Activated T-cell treated with anti-CD3 and anti-CD28 coated beads, Interleukin-2, amount 50 U/mL, for 72 hours (primary cell): ENCODE measurements around the gene PKDCC. TPM values are rescaled to one million over a fixed set of nuclear protein-coding genes. Genes with fewer than 3 reads are reported as not detected.
"Not testable (repeated sequence)": the region's sequence is repeated elsewhere in the genome, so short reads cannot be mapped to it uniquely, and the experiment has no call there.

Source experiments
- ATAC-seq, 2 donors: fragments of 150-1000 bp; cut with Tn5 transposase; replicated peaks in 1 of 2; 2 replicates each; pipeline ENCODE4 v1.10.0; 2021; ENCODE audit warnings: moderate library complexity in 2 of 2, mild to moderate bottlenecking in 1 of 2
- DNase-seq, 2 donors: peaks; one replicate each; pipeline ENCODE4 v3.0.0; 2021 to 2022; ENCODE audit warnings: mixed read lengths in 1 of 2
- H3K27ac Mint-ChIP-seq: one replicate; pipeline ENCODE4 v1.8.0; 2022; ENCODE audit warnings: mild to moderate bottlenecking, moderate library complexity, mixed read lengths
- H3K27me3 Mint-ChIP-seq: one replicate; pipeline ENCODE4 v1.8.0; 2022; ENCODE audit warnings: low read depth, mixed read lengths
- H3K36me3 Mint-ChIP-seq, 2 donors: one replicate each; pipeline ENCODE4 v1.8.0; 2022; ENCODE audit warnings: mixed read lengths in 2 of 2, mild to moderate bottlenecking in 1 of 2; ENCODE audit not compliant: insufficient read depth in 2 of 2
- H3K4me1 Mint-ChIP-seq: one replicate; pipeline ENCODE4 v1.8.0; 2022; ENCODE audit warnings: low read depth, mixed read lengths
- H3K4me3 Mint-ChIP-seq, 2 donors: one replicate each; pipeline ENCODE4 v1.8.0; 2022; ENCODE audit warnings: mild to moderate bottlenecking in 2 of 2, mixed read lengths in 2 of 2, moderate library complexity in 2 of 2
- H3K9me3 Mint-ChIP-seq, 2 donors: one replicate each; pipeline ENCODE4 v1.8.0; 2022; ENCODE audit warnings: mixed read lengths in 2 of 2
- total RNA-seq, 2 donors: library from RNA; stranded (reverse); gene quantifications; one replicate each; pipeline ENCODE4 v1.2.3, GENCODE V29; 2022

PKDCC gene
- total RNA-seq, 2 donors from 2014 or later: not detected

DNA sequence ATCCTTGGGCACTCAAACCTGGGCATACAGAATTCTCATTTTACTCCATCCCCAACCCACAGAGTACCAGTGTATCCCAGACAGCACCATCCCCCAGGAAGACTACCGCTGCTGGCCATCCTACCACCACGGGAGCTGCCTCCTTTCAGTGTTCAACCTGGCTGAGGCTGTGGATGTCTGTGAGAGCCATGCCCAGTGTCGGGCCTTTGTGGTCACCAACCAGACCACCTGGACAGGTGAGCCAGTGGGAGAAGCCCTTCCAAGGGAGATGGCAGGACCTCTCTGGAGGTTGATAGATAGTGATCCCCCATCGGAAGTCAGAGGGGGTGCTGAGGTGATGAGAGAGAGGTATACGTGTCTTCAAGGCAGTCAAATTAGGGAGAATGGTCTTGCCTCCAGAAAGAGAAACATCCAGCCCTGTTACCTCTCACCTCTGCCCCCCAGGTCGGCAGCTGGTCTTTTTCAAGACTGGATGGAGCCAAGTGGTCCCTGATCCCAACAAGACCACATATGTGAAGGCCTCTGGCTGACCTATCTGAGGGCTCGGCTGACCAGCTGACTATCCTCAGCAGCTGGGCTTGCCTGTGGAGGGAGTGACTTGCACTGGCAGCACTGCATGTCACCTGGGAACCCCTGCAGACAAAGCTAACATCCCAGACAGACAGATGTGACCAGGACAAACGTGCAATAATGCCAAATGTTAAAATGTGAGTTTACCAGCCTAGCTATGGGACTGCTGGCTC lies 9.5 kb downstream of the PKDCC start:
- no peaks in the 10 kb centered on the region for H3K36me3 Mint-ChIP-seq
- DNase-seq (no peak), ATAC-seq (no peak)
- H3K9me3 Mint-ChIP-seq: no peaks in the 10 kb centered on the region
- H3K27ac Mint-ChIP-seq: no peak overlapping the region
- H3K27me3 Mint-ChIP-seq: peaks cover 6% of the 10 kb centered on the region
- H3K4me3 Mint-ChIP-seq: no peak overlapping the region
- no peaks in the 10 kb centered on the region for H3K4me1 Mint-ChIP-seq

DNA sequence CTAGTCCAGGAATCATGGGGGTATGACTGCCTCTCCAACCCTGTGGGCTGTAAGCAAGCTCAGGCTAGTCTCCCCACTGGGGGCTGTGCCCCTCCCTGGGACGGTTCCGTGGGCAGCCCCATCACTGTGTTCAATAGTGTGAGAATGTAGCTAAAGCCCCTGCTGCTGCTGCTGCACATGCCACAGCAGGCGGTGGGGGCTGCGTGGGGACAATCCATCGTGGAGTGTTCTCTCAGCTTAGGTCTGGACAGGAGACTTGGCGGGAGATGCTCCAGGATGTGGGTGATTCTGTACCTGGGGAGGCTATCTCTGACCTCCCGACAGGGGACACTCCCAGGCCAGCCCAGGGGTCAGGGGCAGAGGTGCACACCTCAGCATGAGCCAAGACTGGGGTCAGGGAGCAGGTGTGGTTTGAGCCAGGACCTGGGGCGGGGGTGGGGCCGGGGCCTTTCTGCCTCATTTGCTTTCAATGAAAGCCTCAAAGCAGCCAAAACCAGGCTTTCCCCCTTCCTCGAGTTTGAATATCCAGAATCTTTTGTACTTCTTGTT lies 10.2 kb downstream of the PKDCC start:
- ATAC-seq (no peak), DNase-seq (no peak)
- Mint-ChIP-seq H3K4me3 (no peak overlapping the region), H3K36me3 (no peaks in the 10 kb centered on the region), H3K9me3 (no peaks in the 10 kb centered on the region), H3K27me3 (peaks cover 6% of the 10 kb centered on the region), H3K27ac (no peak overlapping the region), H3K4me1 (no peaks in the 10 kb centered on the region)

DNA sequence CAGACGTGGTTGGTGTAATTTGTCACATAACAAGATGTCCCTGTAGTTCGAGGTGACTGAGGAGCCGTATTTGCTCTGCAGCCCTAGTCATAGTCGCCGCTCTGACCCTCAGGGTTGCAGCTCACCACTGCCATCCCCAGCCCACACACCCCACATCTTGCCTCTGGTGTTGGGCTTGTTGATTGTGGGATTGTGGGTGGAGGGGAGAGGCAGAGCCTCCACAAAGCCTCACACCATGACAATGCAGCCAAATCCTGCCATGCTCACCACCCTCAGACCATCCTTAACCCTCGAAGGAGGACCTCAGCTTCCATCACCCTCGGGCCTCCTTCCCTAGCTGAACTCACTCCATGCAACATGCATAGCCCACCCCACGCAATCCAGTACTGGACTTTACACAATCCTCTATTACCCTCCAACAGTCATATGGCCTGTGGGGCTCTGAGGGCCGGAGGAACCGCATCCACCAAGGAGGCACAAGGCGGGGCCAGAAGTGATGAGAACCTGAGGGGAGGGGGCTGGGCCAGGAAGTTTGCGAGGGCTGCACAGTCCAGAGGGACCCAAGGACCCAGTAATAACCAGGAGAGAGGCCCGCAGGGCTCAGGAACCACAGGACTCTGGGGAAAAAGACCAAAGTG lies 11.6 kb downstream of the PKDCC start:
- Mint-ChIP-seq H3K4me3 (no peak overlapping the region), H3K27ac (no peak overlapping the region), H3K4me1 (no peaks in the 10 kb centered on the region), H3K9me3 (no peaks in the 10 kb centered on the region), H3K27me3 (peaks cover 6% of the 10 kb centered on the region), H3K36me3 (no peaks in the 10 kb centered on the region)
- no peak for ATAC-seq
- no peak for DNase-seq

DNA sequence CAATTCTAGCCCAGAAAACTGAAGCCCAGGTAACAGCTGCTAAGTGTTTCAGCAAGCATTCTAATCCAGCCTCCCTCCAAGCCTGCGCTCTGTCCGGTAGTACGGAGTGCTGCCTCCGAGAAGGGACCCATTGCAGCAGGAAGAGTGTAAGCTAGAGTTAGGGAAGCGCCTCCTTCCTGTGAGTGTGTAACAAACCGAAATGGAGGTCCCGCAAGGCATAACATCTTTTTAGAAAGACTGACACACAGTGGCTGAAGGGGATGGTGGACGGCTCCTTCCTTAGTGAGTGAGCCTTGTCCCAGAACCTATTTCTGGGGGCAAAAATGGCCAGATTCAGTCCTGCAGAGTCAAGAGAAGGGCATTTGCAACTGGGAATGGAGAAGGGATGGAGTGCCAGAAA lies 12.2 kb downstream of the PKDCC start:
- DNase-seq (no peak), ATAC-seq (no peak)
- no peaks in the 10 kb centered on the region for H3K9me3 Mint-ChIP-seq
- peaks cover 6% of the 10 kb centered on the region for H3K27me3 Mint-ChIP-seq
- no peaks in the 10 kb centered on the region for H3K36me3 Mint-ChIP-seq
- H3K4me1 Mint-ChIP-seq: no peaks in the 10 kb centered on the region
- H3K4me3 Mint-ChIP-seq: no peak overlapping the region
- no peak overlapping the region for H3K27ac Mint-ChIP-seq

DNA sequence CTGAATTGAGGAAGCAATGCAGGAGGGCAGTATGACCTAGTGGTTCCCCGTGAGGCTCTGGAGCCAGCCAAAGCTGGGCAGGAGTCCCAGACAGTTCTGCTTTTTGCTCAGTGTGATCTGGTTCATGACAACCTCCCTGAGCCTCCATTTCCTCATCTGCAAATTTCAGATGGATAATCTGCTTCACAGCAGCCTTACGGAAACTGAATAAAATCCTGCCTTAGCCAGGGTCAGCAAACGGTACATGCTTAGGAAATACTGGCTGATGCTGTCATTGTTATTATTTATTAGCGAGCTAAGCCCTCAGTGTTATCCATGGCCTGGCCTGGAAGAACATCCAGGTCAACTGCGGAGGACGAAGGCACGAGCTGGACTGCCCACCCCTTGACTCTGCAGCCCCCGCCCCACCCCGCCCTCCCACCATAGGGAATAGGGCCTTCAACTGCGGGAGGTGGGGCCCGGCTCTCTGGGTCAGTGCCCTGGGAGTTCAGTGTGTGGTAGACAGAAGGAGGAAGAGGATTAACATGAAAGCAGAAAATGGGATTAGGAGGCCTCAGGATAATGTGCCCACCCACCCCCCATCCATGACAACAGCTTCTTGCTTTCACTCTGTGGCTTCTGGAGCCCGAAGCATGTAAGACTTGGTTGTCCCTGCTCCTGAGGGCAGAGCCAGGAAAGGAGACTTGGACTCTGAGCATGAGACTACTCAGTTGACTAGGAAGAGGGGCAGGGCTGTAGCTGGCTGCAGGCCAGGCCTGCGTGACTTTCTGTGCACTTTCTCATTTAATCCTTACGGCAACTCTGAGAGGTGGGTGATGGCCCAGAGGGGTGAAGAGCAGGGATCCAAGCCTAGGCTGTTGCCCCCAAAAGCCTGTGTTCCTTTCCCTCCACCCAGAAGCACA lies 13.1 kb downstream of the PKDCC start:
- Mint-ChIP-seq H3K36me3 (no peaks in the 10 kb centered on the region), H3K4me1 (no peaks in the 10 kb centered on the region), H3K4me3 (no peak overlapping the region), H3K9me3 (no peaks in the 10 kb centered on the region), H3K27me3 (peaks cover 6% of the 10 kb centered on the region), H3K27ac (no peak overlapping the region)
- DNase-seq (no peak), ATAC-seq (no peak)

DNA sequence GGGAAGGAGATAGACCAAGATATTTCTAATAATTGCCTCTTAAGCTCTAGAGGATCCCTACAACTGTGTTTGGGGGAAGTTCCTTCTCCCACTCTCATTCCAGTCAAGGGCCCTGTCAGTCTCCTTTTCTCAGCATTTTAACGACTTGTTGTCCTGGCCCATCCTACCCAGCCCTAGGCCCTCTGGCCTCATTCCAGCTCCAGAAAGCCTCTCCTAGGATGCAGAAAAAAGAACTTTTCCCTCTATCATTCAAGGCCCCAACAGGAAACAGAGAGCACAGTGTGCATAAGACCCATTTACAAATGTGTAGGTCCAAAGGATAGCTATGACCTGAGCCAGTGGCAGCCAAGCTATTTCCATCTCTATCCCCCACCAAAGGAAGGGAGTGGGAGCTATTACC lies 14.0 kb downstream of the PKDCC start:
- no peak overlapping the region for H3K27ac Mint-ChIP-seq
- DNase-seq: no peak
- ATAC-seq: no peak
- H3K4me1 Mint-ChIP-seq: no peaks in the 10 kb centered on the region
- no peak overlapping the region for H3K4me3 Mint-ChIP-seq
- no peaks in the 10 kb centered on the region for H3K9me3 Mint-ChIP-seq
- H3K27me3 Mint-ChIP-seq: peaks cover 6% of the 10 kb centered on the region
- H3K36me3 Mint-ChIP-seq: no peaks in the 10 kb centered on the region

DNA sequence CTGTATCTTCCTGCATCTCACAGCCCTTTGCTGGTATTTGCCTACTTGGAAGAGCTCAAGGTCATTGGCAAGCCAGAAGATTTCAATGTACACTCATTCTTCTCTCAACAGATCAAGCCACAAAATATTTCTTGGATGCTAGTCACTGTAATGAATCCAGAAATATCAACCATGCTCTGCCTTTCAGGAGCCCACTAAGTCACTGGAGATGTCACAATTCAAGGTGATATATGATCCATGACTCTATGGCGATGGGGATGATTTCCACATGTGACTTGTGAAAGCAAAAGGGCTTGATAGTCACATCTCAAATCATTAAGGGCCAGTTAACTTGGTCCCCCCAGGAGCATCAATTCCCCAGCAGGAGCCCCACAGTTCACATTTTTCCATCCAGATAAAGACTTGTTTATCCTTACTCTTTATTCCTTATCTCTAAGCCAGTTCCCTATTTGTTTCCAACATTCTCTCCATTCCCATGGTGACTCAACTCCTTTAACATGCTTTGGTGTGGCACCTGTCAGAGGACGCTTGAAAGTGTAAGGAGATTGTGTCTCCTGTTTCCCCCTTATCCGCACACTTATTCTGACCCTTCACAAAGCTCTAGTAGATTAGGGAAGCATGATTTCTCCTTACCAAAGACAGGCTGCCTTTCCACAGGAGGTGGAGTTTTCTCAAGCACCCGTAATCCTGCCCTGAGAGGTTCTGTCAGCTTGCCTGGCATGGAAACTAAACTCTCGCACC lies 15.8 kb downstream of the PKDCC start:
- Mint-ChIP-seq H3K27me3 (peaks cover 6% of the 10 kb centered on the region), H3K4me1 (no peaks in the 10 kb centered on the region), H3K36me3 (no peaks in the 10 kb centered on the region), H3K27ac (no peak overlapping the region), H3K4me3 (no peak overlapping the region), H3K9me3 (no peaks in the 10 kb centered on the region)
- DNase-seq (no peak), ATAC-seq (no peak)

DNA sequence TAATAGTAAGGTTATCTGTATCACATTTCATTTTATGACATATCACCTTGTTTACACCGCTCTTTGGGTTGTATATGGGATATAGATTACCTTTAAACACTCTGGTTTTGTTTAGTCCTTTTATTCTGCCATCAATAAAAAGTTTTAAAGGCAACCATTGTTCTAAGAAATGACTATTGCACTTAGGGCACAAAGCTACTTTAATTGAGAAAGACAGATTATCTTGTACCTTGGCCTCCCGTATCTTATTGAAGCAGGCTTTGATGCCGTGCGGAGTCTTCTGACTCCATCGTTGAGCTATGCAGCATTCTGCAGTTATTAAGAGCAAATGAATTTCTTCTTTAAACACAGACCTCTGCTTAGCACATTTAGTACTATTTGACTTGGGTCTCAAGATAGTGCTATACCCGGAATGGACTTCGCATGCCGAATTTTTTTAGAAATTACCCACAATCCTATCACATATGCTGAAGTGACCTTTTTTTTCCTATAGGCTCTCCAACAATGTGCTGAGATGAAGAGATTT lies 16.7 kb downstream of the PKDCC start:
- Mint-ChIP-seq H3K9me3 (no peaks in the 10 kb centered on the region), H3K4me3 (no peak overlapping the region), H3K27me3 (peaks cover 14% of the 10 kb centered on the region)

DNA sequence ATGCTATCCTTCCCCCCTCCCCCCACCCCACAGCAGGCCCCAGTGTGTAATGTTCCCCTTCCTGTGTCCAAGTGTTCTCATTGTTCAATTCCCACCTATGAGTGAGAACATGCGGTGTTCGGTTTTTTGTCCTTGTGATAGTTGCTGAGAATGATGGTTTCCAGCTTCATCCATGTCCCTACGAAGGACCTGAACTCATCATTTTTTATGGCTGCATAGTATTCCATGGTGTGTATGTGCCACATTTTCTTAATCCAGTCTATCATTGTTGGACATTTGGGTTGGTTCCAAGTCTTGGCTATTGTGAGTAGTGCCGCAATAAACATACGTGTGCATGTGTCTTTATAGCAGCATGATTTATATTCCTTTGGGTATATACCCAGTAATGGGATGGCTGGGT lies 17.9 kb downstream of the PKDCC start:
- ATAC-seq, H3K4me3 Mint-ChIP-seq, H3K36me3 Mint-ChIP-seq, H3K27ac Mint-ChIP-seq, H3K9me3 Mint-ChIP-seq, H3K4me1 Mint-ChIP-seq, DNase-seq: not testable (repeated sequence)
- peaks cover 17% of the 10 kb centered on the region for H3K27me3 Mint-ChIP-seq

More for the DNA sequence above, 16.7 kb downstream of the PKDCC start:
- no peak for ATAC-seq
- H3K27ac Mint-ChIP-seq: no peak overlapping the region
- no peaks in the 10 kb centered on the region for H3K4me1 Mint-ChIP-seq
- no peak for DNase-seq
- H3K36me3 Mint-ChIP-seq: no peaks in the 10 kb centered on the region

DNA sequence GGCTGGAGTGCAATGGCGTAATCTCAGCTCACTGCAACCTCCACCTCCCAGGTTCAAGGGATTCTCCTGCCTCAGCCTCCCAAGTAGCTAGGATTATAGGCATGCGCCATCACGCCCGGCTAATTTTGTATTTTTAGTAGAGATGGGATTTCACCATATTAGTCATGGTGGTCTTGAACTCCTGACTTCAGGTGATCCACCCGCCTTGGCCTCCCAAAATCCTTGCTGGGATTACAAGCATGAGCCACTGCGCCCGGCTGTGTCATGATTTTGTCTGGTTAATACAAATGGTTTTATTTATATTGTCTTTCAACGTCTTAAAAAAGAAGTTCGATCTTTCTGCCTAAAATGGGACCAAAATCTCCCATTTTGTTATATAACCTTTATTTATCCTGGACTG lies 19.2 kb downstream of the PKDCC start:
- DNase-seq, H3K4me1 Mint-ChIP-seq, H3K4me3 Mint-ChIP-seq, H3K36me3 Mint-ChIP-seq, H3K9me3 Mint-ChIP-seq, ATAC-seq, H3K27ac Mint-ChIP-seq: not testable (repeated sequence)
- peaks cover 17% of the 10 kb centered on the region for H3K27me3 Mint-ChIP-seq

DNA sequence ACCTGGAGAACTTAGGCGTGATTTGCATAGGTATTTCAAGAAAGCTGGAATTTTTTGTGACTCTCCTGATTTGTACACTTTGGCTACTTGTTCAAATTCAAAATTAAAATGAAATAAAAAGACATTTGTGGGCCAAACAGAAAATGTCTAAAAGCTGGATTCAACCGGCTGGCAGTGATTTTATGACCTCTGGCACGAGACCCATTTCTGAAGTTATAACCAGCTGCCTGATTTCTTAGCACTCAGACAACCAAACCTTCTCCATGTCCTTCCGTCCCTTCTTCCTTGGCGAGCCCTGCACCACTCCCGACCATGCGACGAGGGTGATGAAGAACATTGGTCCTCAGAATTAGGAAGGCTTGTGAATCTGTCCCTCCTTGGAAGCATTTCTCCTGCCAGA lies 19.7 kb downstream of the PKDCC start:
- Mint-ChIP-seq H3K4me1 (no peaks in the 10 kb centered on the region), H3K36me3 (no peaks in the 10 kb centered on the region), H3K9me3 (no peaks in the 10 kb centered on the region), H3K27ac (no peak overlapping the region), H3K4me3 (no peak overlapping the region), H3K27me3 (peaks cover 17% of the 10 kb centered on the region)
- DNase-seq: no peak
- no peak for ATAC-seq

DNA sequence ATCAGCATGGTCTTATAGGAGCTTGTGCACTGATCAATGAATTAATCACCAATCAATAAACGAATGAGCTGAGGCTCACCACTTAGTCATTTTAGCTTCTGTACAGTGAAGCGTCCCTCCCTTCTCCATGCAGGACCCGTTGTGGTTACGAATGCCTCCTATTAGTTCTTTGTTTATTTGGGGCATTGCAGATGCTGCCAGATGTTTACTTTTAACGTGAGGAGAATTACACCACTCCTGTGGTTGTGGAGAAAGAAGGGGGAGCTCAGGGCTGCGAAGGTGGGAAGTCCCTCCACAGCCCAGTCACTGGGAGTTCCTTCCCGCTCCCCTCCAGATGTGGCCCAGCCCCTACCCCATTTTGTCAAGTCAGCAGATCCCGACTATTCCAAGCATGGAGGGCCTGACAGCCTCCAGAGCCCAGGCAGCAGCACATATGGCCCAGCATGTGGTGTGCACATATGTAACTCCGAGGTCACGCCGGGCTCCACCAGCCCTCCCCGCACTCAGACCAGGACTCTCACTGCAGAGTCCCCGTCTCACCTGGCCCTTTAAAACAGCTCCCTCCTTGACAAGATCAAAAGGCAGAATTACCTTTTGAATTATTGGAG lies 20.9 kb downstream of the PKDCC start:
- H3K27ac Mint-ChIP-seq: no peak overlapping the region
- DNase-seq (no peak), ATAC-seq (no peak)
- H3K27me3 Mint-ChIP-seq: peaks cover 17% of the 10 kb centered on the region
- no peaks in the 10 kb centered on the region for H3K4me1 Mint-ChIP-seq
- no peak overlapping the region for H3K4me3 Mint-ChIP-seq
- H3K36me3 Mint-ChIP-seq: no peaks in the 10 kb centered on the region
- no peaks in the 10 kb centered on the region for H3K9me3 Mint-ChIP-seq
